A673 (cell line): ENCODE measurements around the gene RABGAP1L. TPM values are rescaled to one million over a fixed set of nuclear protein-coding genes. Genes with fewer than 3 reads are reported as not detected.

Experiments
- BruUV-seq: library from RNA; stranded (reverse); fragments of 400-500 nt; replicated peaks from 2 replicates; lab custom pipeline; 2021; lab: Mats Ljungman, UMichigan
- CTCF ChIA-PET: fragments of 300-600 bp; sonication (Branson Sonifier 250); formaldehyde crosslinking; loops from one replicate; lab custom pipeline; 2022; ENCODE audit warnings: antibody characterized with exemption; lab: Charles Lee
- POLR2A ChIA-PET: fragments of 300-600 bp; sonication (Branson Sonifier 250); formaldehyde crosslinking; loops from one replicate; lab custom pipeline; 2022; ENCODE audit warnings: antibody characterized with exemption; ENCODE audit not compliant: low non-redundant PET; lab: Charles Lee
- DNase-seq: peaks from one replicate; pipeline ENCODE4 v3.0.0-alpha.2; 2015; ENCODE audit warnings: low spot score
- H3K27ac ChIP-seq: fragments of 200-600 bp; sonication (generic); 2 replicates; pipeline ENCODE4 v1.5.1; 2016; ENCODE audit warnings: mixed run types, low read depth, mild to moderate bottlenecking, mixed read lengths, antibody characterized with exemption, low read length; ENCODE audit not compliant: poor library complexity, severe bottlenecking
- H3K27me3 ChIP-seq: fragments of 200-600 bp; sonication (generic); replicated peaks from 2 replicates; pipeline ENCODE4 v1.6.1; 2017; ENCODE audit warnings: mixed run types, low read depth, mild to moderate bottlenecking, mixed read lengths, antibody characterized with exemption, low read length; ENCODE audit not compliant: insufficient read depth, poor library complexity
- H3K36me3 ChIP-seq: fragments of 200-600 bp; sonication (generic); 2 replicates; pipeline ENCODE4 v1.6.1; 2016; ENCODE audit warnings: mixed run types, mild to moderate bottlenecking, mixed read lengths, antibody characterized with exemption, low read length; ENCODE audit not compliant: insufficient read depth, poor library complexity, severe bottlenecking
- H3K4me1 ChIP-seq: fragments of 200-600 bp; sonication (generic); 2 replicates; pipeline ENCODE4 v1.6.1; 2017; ENCODE audit warnings: mixed run types, mild to moderate bottlenecking, mixed read lengths, antibody characterized with exemption, low read length; ENCODE audit not compliant: insufficient read depth, poor library complexity, severe bottlenecking
- H3K4me3 ChIP-seq: fragments of 200-600 bp; sonication (generic); 2 replicates; pipeline ENCODE4 v1.5.1; 2016; ENCODE audit warnings: low read depth, mixed run types, mild to moderate bottlenecking, mixed read lengths, low read length; ENCODE audit not compliant: poor library complexity, severe bottlenecking
- H3K9me3 ChIP-seq: fragments of 200-600 bp; sonication (generic); 2 replicates; pipeline ENCODE4 v1.6.1; 2016; ENCODE audit warnings: mixed run types, low read depth, mild to moderate bottlenecking, mixed read lengths, antibody characterized with exemption, low read length; ENCODE audit not compliant: poor library complexity, severe bottlenecking
- CTCF ChIP-seq: fragments of 300-800, 200-600 bp; sonication (generic); conservative IDR thresholded peaks from 2 replicates; pipeline ENCODE4 v1.5.1; 2017; ENCODE audit warnings: low read depth, mild to moderate bottlenecking, antibody characterized with exemption, low read length, moderate library complexity, mixed read lengths
- EZH2 ChIP-seq: fragments of 200-600 bp; sonication (generic); IDR thresholded peaks from 2 replicates; pipeline ENCODE4 v1.6.1; 2017; ENCODE audit warnings: borderline replicate concordance, low read depth, mild to moderate bottlenecking, mixed read lengths, antibody characterized with exemption, low read length; ENCODE audit not compliant: poor library complexity, severe bottlenecking
- intact Hi-C: fragments of 100-400 bp; cut with micrococcal nuclease; formaldehyde crosslinking; loops from one replicate; pipeline ENCODE4 v1.10.0; 2022; ENCODE audit not compliant: unreplicated experiment
- total RNA-seq: library from RNA; stranded (reverse); gene quantifications from 2 replicates; pipeline ENCODE4 v1.2.3, GENCODE V29; 2021

RABGAP1L gene
- total RNA-seq, 1 experiment from 2014 or later: 19.3 TPM

DNA sequence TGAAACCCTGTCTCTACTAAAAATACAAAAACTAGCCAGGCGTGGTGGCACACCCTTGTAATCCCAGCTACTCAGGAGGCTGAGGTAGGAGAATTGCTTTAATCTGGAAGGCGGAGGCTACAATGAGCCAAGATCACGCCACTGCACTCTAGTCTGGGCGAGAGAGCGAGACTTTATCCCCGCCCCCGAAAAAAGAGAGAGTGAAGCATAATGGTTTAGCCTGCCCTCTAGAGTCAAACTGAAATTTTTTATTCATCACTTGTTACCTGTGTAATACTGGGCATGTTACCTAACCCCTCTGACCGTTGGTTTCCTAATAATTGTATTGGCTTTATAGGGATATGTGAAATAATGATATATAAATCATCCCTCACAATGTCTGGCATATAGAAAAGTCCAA is 307.3 kb downstream of the RABGAP1L start:
- ChIA-PET POLR2A (no interaction called here), CTCF (no interaction called here)
- H3K36me3 ChIP-seq: no peaks in the 10 kb centered on the region
- no TSS peak for BruUV-seq
- no peaks in the 10 kb centered on the region for H3K9me3 ChIP-seq
- H3K4me3 ChIP-seq: no peak overlapping the region
- H3K27me3 ChIP-seq: no peaks in the 10 kb centered on the region
- intact Hi-C loops: no loop called here
- no peak for TF ChIP-seq EZH2
- TF ChIP-seq CTCF: no peak
- H3K4me1 ChIP-seq: no peaks in the 10 kb centered on the region
- no peak overlapping the region for H3K27ac ChIP-seq
- DNase-seq: no peak

DNA sequence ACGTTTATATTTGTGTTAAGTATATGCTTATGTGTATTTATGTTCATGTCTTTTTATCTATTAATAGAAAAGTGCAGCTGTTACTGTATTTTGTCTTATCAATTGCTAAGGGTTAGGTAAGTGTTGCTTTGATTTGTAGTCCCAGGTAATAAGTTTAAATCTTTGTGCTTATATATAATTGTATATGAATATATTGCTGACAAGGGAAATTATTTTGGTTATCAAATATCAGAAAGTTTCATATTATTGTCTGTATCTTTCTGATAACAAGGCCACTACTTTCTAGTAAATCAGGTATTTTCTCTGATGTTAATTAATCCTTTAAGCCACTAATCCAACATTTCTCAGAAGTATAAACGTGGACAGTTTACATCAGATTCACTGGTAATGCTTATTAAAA is 309.7 kb downstream of the RABGAP1L start:
- DNase-seq: no peak
- no TSS peak for BruUV-seq
- H3K27me3 ChIP-seq: no peaks in the 10 kb centered on the region
- intact Hi-C loops: no loop called here
- no peaks in the 10 kb centered on the region for H3K36me3 ChIP-seq
- no peak overlapping the region for H3K4me3 ChIP-seq
- no peaks in the 10 kb centered on the region for H3K4me1 ChIP-seq
- TF ChIP-seq EZH2 (no peak), CTCF (no peak)
- CTCF ChIA-PET: no interaction called here
- H3K9me3 ChIP-seq: no peaks in the 10 kb centered on the region
- POLR2A ChIA-PET: no interaction called here
- no peak overlapping the region for H3K27ac ChIP-seq

DNA sequence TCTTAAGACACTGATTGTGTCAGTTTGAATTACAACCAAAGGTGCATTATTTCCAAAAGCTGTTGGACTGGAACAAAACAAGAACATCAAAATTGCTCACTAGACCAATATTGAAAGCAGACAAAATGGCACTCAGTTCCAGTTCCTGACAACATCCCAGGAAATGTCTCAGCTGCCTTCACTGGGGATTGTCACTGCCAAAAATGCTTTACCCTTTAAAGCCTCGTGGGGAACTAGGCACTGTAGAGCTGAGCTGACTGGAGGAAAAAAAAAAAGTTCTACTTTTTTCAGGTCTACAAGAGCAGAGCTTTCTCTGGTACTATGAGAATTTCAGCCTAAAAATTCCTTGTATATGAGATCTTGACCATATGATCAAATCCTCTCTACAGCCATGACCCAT is 310.4 kb downstream of the RABGAP1L start:
- no peaks in the 10 kb centered on the region for H3K4me1 ChIP-seq
- TF ChIP-seq CTCF (no peak), EZH2 (no peak)
- no peaks in the 10 kb centered on the region for H3K36me3 ChIP-seq
- H3K27me3 ChIP-seq: no peaks in the 10 kb centered on the region
- POLR2A ChIA-PET: no interaction called here
- no TSS peak for BruUV-seq
- no peak overlapping the region for H3K4me3 ChIP-seq
- CTCF ChIA-PET: no interaction called here
- DNase-seq: no peak
- H3K9me3 ChIP-seq: no peaks in the 10 kb centered on the region
- H3K27ac ChIP-seq: no peak overlapping the region
- intact Hi-C loops: no loop called here
